GM21528 (cell line): ENCODE data around the gene GDNF.
"Not testable (repeated sequence)": the region's sequence is repeated elsewhere in the genome, so short reads cannot be mapped to it uniquely, and the experiment has no call there.

Experiments
- ATAC-seq: cut with Tn5 transposase; IDR thresholded peaks from one replicate; pipeline ENCODE4 v1.9.1; 2021; ENCODE audit warnings: mild to moderate bottlenecking, moderate library complexity; ENCODE audit not compliant: unreplicated experiment, low FRiP score

Gene GDNF

DNA sequence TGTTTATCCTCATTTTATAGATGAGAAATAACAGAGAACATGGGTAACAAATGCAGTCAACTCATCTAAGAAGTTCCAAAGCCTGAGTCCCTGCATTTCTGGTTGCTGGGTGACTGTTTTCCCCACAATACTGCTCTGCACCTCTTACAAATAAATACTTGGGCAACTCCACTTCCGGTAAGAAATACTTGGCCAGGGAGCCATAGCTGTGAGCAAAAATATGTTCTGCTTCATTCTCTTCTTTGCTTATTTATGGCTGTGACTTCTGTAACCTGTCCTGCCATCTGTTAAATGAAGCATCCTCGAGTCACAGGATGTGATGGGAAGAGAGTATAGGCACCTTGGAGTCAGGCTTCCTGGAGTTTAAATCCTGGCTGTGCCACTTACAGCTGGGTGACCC is 49.9 kb downstream of the GDNF start:
- no peak for ATAC-seq

DNA sequence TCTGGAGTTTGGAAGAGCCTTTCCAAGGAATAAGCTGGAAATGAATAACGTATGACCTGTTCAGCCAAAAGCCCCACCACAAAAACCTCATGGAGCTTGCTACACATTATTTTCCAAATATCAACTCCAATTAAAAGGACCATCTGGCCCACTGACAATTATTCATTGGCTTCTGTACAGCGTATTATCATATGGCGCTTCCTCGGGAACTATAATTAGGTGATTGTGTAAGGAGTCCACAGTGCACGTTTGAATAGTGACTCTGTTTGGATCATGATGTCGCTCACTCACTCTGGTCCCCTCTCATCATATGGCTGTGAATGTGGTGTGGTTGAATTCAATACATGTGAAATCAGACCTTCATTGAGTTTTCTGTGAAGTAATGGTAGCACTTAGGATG is 52.1 kb downstream of the GDNF start:
- ATAC-seq = no peak

DNA sequence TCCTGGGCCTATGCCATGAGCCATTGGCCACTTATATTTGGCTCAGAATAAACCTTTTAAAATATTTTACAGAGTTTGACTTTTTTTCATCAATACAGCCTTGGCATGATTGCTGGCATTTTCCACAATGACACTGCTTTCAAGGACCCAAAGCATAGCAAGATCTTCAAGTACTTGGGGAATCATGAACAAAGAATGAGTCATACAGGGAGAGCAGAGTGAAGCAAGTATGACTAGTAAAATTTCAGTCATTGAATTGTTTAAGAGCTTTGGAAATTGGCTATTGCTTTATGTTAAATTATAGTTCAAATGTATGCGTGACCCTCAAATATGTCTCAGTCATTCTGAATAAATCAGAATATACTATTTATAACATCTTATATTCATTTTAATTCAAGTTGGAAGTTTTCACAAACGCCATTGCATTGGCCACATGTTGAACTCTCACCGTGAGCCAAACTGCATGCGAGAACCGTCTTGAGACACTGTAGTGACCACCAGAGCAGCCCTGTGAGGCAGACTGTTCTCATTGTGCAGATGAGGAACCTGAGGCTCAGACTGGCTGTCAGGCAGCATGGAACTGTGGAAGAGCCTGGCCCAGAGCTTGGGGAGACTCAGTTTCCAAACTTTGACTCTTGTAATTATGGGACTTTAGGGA is 52.9 kb downstream of the GDNF start:
- no peak for ATAC-seq

DNA sequence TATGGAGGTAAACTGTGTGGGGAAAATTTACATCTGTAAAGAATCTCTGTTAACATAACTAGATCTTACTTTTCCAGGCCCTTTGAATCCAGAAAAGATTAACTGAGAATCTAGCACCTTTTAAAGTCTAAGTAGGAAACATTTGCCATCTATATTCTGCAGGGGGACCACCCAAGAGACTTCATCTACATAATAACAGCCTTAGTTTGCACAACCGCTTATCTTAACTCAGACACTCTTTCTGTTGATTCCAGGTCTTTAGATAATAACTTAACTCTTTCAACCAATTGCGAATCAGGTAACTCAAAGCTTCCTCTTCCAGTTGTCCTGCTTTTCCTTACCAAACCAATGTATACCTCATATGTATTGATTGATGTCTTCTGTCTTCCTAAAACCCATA is 53.4 kb downstream of the GDNF start:
- no peak for ATAC-seq

DNA sequence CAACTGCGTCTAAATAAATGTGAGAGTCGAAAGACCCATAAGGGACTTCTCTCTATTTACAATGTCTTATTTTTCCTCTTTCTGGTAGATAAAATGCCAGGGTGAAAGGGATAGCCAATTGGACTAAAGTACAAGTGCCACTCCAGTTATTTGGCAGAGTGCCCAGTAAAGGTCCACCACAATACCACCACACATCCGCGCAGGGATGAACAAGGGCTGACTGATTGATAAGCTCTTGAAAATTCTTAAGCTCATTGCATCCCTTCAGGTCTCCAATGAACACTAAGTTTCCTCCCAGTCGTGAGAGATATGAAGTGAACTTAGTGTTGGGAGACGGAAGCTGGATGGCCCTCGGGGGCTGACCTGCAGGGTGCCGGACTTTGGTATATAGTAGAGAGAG is 58.4 kb downstream of the GDNF start:
- not testable (repeated sequence) for ATAC-seq

DNA sequence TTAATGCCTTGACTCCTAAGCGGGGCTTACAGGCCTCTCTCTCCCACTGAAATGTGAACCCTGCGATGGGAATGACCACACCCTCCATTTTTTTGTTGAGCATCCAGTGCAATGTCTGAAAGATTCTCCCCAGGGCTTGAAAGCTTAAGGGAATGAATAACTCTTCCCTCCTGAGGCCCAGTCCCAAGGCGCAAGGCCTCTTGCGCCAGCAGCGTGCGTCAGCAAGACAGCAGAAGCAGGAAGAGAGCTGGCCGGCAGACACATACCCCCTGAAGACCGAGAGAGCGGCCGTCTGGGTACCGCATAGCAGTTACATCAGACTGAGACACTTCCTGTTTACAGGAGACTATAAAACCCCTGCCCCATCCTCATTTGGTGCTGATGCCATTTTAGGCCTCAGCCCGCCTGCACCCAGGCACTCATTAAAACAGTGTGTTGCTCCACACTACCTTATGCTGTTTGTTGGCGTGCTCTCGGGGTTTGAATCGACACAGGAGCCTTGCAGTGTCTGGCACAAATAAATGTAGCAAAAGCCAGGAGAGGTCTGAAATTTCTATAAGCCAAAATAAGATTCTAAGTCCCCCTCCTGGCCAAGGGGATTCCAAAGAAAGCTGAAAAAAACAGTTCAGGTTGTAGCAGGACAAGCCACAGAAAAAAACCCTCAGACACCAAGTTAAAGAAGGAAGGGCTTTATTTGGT is 62.3 kb downstream of the GDNF start:
- no peak for ATAC-seq

DNA sequence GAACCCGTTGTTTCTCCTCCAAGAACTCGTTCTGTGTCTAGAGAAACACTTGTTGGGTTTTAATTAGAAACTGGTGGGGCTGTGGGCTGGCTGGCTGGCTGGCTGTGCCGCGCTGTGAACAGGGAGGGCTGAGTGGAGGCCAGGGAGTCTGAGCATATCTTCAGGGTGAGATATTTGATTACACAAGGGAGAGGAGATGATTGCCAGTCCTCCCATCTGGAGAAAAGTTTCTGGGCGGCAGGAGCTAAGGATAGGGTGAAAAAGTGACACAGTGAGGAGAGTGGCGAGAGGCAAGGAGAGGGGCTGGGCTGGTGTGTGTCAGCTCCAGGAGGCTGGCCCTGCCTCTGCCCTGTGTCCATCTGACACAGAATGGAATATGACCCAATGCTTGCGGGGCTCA is 63.0 kb downstream of the GDNF start:
- no peak for ATAC-seq

DNA sequence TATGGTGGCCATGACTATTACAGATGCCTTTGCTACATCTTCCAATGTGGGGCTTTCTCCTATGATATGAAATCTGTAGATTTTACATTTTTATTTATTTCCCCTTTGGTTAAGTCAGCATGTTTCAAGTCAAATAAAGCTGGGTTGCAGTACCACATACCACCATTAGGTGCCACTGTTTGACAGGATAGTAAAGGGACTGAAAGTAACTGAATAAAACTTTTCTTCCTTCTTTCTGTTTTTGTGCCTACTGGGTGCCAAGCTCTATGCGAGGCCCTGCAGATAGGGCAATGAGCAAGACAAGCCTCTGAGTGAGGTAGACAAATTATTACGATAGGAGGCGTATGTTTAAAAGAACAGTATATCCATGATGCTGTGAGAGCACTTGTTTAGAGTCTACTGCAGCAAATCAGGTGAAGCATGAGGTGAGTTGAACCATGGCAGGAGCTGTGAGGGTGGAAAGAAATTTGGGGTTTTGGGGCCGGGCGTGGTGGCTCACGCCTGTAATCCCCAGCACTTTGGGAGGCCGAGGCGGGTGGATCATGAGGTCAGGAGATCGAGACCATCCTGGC is 64.8 kb downstream of the GDNF start:
- no peak for ATAC-seq

DNA sequence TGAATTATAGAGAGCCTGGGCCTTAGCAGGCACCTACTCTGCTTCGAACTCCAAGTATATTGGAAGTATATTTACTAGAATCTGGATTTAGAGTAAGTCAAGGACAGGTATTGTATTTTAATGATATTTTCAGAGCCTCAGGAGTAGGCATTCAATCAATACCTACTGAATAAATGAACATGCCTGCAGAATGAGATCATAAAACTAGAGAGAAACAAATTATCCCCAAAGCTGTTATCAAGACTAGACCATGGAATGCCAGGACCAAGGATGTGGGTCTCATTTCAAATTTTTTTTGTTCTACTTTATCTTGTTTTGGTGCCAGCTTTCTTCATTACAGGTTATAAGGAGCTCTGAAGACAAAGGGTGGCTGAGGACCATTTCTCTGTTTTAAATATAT is 66.0 kb downstream of the GDNF start:
- ATAC-seq = no peak

DNA sequence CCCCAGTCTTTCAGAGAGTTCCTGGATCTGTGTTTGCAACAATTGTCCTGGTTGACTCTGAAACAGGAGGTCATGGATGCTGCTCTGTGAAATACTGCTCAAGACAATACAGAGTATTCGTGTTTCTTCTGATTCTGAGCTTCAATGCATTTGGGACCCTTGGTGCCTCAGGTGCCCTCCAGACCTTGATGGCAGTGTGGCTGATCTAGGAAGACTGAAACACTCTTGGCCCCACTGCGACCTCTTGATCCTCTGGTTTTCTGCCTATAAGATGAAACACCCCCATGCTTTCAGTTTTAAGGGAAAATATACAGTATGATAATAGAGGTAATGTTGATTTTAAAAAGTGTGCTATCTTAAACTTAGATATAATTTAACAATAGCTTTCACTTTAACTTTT is 67.6 kb downstream of the GDNF start:
- no peak for ATAC-seq

DNA sequence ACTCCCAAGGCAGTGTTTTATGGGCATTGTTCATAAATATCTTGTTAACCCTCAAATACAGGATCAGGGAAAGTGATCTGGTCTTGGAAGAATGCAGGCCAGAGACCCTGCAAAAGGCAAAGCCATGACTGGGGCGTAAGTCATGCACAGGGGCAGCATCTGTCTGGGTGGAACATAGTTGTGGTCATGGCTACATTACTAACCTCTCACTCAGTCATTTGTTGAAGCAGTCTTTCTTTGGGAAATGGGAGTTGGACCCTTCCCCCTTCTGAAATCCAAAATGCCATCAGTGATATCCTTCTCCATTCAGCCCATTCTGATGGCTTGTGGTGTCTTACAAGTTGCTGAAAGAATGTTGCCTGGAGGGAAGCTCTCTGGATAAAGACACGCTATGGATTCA is 68.1 kb downstream of the GDNF start:
- ATAC-seq = no peak

DNA sequence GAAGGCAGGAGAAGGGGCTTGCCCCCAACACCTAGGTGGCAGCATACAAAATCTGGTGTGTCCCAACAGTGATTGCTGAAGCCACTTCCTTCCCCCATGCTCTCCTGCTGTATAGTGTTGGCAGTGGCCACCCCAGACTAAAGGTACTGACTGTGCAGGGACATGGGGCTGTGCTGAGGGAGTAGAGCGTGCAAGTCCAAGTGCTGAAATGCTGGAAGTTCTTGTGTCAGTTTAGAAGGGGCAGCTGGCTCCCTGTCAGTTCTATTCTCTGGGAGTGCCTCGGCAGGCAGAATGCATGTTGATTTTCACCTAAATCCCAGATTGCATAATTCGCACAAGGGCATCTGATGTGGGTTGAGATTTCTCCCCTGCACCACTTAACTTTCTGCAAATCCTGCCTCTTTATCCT is 68.6 kb downstream of the GDNF start:
- ATAC-seq = no peak

DNA sequence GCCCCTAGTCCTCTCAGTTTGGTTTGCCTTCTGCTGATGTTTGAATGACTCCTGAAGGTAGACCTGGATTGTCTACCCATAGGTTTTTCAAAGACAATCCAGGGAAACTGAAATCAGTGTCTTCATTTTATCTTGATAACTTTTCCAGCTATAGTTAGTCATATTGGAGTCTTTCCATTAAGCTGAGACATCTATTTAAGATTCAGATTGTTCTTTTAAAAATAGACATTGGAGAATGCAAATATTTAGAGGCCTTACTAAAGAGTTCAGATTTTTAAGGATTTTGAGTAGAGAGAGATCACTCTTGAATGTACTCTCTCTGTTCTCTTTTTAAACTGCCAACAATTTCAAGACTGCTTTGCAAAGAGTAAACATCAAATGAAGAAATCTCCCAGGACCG is 69.1 kb downstream of the GDNF start:
- ATAC-seq = no peak

DNA sequence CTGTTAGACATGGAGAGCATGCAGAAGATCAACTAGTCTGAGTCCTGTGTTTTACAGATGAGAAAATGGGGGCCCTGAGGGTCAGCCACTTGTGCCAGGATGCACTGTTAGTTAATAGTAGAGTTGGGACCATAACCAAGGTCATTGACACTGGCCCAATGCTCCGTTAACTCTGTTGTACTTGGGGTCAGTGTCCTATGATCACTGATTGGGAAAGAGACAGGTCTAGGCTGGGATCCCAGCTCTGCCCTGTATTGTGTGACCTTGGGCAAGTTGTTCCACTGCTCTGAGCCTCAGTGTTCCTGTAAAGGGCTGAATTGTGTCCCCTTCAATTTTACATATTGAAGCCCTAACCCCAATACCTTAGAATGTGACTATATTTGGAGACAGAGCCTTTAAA is 70.0 kb downstream of the GDNF start:
- no peak for ATAC-seq

DNA sequence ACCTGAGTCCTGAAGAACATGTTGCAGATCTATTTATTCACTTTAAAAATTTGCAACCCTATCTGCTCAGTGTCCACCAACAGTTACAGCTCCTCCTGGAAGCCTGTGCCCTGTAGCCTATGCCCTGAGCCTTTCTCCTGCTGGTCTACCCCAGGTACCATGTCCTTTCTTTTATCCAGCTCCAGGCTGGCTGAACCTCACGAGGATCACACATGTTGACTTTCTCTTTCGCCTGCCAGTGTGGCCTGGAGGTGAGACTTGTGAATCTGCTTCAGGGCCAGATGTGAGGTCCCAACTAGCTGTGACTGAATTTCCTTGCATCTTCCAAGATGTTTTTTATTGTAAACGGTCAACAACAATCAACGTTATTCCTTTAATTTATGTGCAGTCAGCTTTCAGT is 70.7 kb downstream of the GDNF start:
- ATAC-seq = no peak

DNA sequence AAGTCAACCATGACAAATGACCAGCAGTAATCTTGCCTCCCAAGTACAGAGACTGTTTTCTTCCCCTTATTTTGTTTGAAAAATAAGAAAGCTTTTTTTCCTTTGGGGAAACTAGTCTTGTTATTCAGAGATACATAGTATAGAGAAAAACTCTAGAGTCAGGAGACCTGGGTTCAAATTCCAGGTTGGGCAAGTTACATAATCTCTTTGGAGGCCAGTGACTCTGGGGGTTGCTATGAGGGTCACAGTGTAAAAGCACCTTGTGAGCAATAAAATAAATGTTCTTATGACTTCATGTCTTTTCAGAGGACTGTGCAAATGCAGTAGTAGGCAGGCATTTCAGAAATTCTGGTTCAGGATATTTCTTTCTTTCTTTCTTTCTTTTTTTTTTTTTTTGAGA is 71.5 kb downstream of the GDNF start:
- no peak for ATAC-seq

DNA sequence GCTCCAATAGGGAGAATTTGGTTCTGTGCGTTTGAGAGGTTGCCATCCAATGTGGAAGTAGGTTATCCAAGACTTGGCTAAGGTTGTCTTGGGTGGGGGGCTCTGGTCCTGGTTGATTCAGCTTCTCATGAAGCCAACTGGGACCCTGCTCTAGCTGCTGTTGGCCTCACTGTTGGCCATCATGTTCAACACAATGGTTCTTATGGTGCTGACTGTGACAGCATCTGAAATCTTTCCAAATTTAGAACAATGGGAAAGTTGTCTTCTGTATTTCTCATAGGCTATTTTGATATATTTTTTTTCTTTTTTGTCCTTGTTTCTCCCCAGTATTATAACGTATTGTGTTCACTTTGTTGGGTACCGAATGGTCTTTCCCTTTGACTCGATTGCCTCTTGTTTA is 71.9 kb downstream of the GDNF start:
- ATAC-seq = no peak

DNA sequence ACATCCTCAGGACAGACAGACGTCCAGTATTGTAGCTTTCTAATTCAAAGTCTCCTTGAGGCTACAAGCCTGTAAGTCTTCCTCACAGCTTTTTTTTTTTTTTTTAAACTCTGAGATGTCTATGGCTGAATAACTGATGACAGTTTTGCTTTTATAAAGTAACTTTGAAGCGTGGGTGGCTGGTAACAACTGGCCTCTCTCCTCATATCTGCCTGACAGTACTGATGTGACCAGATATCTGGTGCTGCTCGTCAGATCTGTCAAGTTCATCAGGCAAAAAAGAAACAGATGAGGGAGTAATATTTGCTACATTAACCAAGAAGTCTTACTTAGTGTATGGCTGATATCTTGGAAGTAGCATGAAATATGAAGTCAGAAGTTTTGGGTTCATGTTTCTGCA is 72.6 kb downstream of the GDNF start:
- no peak for ATAC-seq
